Fibroblast of the aortic adventitia (primary cell): ENCODE data around the gene PTGES2. TPM values are rescaled to one million over a fixed set of nuclear protein-coding genes. Genes with fewer than 3 reads are reported as not detected.
A peak's percentile ranks its signal among the peaks of the same experiment; 100 is the strongest.

ENCODE experiments used
- DNase-seq: peaks from one replicate; pipeline ENCODE4 v3.0.0-alpha.2; 2010; ENCODE audit warnings: low read depth
- H3K4me3 ChIP-seq: 2 replicates; pipeline ENCODE4 v1.5.1; 2011; ENCODE audit warnings: low read depth, mild to moderate bottlenecking, control low read depth, low read length, moderate library complexity
- total RNA-seq: library from RNA; depleted of rRNA; stranded (reverse); fragments of >200 nt; gene quantifications from 2 replicates; pipeline ENCODE4 v1.2.3, GENCODE V29; 2012; ENCODE audit warnings: low replicate concordance
- TF ChIP-seq, protein P1 (sequence below): IDR thresholded peaks from 2 replicates; pipeline ENCODE4 v1.5.1; 2011; ENCODE audit warnings: mild to moderate bottlenecking, low read length, control low read depth, inconsistent platforms; ENCODE audit not compliant: insufficient read depth

PTGES2 gene
- total RNA-seq, 1 donor: 40.8 TPM

DNA sequence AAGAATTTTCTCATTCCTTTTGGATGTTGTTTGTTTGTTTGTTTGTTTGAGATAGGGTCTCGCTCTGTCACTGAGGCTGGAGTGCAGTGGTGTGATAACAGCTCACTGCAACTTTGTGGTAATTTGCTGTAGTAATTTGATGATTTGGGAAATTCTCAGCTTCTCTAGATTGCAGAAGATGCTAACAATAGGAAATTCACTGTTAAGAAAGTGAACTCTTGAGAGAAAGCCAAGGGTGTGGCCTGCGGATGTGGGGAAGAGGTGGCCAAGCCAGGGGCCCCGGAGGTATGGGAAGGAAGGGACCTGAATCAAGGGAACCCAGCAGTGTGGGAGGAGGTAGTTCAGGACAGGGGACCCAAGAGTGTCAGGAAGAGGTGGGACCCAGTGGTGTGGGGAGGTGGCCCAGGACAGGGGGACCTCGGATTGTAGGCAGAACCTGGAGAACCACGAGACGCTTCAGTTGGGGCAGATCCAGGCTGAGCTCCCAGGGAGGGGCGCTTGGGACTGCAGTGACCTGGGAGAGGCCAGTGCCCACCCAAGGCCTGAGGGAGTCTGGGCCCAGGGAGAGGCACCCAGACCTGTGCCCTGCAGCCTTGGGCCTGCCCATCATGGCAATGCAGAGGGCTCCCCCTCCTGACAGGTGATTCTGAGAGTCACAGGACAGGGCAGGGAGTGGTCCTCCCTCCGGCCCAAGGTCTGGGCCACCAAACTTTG lies 16.2 kb upstream of the PTGES2 start:
- TF ChIP-seq, protein P1, sequence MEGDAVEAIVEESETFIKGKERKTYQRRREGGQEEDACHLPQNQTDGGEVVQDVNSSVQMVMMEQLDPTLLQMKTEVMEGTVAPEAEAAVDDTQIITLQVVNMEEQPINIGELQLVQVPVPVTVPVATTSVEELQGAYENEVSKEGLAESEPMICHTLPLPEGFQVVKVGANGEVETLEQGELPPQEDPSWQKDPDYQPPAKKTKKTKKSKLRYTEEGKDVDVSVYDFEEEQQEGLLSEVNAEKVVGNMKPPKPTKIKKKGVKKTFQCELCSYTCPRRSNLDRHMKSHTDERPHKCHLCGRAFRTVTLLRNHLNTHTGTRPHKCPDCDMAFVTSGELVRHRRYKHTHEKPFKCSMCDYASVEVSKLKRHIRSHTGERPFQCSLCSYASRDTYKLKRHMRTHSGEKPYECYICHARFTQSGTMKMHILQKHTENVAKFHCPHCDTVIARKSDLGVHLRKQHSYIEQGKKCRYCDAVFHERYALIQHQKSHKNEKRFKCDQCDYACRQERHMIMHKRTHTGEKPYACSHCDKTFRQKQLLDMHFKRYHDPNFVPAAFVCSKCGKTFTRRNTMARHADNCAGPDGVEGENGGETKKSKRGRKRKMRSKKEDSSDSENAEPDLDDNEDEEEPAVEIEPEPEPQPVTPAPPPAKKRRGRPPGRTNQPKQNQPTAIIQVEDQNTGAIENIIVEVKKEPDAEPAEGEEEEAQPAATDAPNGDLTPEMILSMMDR: no peak
- no peak overlapping the region for H3K4me3 ChIP-seq
- peak; percentile 39 for DNase-seq

DNA sequence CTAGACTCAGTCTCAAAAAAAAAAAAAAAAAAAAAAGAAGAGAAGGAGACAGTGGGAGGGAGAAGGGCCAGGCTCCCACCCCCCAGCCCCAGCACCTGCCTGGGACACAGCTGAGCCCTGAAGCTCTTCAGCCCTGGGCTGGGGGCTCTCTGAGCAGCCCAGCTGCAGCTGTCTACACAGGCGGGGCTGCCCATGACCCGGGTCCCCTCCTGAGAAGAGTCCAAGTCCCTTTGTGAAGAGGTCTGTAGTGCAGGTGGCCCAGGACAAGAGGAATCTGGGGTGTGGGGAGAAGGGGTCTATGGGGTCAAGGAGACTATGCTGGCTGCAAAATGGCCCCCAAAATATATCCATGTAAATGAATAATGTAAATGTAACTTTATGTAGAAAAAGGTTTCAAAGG lies 15.1 kb upstream of the PTGES2 start:
- TF ChIP-seq, protein P1: no peak
- no peak for DNase-seq
- H3K4me3 ChIP-seq: no peak overlapping the region

DNA sequence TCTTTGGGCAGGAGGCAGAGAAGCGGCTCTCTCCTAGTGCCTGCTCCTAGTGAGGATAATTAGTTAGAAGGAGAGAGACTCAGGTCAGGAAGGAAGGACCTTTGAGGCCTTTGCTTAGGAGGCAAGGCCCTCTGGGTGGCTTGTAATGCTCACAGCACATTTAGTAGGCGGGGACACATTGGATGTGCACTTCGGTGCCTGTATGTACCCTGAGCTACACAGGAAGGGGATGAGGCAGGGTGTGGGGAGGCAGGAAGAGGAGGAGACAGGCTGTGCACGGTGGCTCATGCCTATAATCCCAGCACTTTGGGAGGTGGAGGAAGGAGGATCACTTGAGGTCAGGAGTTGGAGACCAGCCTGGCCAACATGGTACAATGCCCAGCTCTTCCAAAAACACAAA lies 14.5 kb upstream of the PTGES2 start:
- DNase-seq: no peak
- TF ChIP-seq, protein P1: no peak

DNA sequence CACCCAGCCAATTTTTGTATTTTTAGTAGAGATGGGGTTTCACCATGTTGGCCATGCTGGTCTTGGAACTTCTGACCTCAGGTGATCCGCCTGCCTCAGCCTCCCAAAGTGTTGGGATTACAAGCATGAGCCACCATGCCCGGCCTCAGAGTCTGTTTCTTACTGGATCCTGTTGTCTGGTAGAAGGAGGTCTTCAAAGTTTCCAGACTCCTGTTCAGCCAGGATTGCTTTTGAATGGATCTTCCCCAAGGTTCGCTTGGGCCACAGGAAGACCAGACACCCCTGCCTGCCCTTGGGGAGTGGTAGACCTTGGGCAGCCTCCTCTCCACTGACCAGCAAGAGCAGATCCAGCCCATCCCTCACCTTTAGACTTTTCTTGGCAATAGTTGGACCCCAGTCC lies 14.1 kb upstream of the PTGES2 start:
- no peak for DNase-seq
- TF ChIP-seq, protein P1: no peak
- H3K4me3 ChIP-seq: no peak overlapping the region

More for the DNA sequence above, 14.5 kb upstream of the PTGES2 start:
- no peak overlapping the region for H3K4me3 ChIP-seq

DNA sequence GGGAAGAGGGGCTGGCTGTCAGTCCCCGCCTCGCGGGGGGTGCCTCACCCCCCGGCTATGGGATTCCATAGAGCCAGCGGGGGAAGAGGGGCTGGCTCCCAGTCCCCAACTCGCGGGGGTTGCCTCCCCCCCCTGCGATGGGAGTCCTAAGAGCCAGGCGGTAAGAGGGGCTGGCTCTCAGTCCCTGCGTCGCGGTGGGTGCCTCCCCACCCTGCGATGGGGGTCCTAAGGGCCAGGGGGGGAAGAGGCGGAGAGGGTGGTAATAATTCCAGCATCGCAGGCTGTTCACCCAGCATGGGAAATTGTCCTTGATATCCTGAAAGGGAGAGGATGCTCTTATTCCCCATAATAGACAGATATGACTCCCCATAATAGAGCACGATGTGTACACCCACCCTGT lies 12.1 kb upstream of the PTGES2 start:
- TF ChIP-seq, protein P1: no peak
- no peak for DNase-seq
- no peak overlapping the region for H3K4me3 ChIP-seq

DNA sequence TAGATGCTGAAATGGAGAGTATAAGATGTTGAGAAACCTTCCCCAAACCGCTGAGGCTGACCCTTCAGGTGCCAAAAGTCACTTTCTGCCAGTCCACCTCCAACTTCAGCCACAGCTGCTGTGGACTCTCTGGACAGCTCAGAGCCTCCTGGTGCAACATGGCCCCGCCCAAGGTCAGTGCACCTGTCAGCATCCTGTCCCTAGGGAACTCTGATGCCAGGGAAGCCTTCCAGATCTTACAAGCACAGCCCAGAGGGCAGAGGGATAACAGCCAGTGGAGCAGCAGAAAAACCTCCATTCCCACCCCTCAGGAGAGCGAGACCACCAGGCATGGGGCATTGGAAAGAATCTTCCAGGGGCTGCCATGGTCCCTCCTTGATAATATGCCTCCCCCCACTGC lies 10.5 kb upstream of the PTGES2 start:
- DNase-seq: no peak
- no peak overlapping the region for H3K4me3 ChIP-seq
- TF ChIP-seq, protein P1: no peak
